GM18511 (cell line): ENCODE measurements around the gene NOS1.
"Not testable (repeated sequence)": the region's sequence is repeated elsewhere in the genome, so short reads cannot be mapped to it uniquely, and the experiment has no call there.

Experiments
- ATAC-seq: cut with Tn5 transposase; IDR thresholded peaks from one replicate; pipeline ENCODE4 v1.9.1; 2021; ENCODE audit warnings: mild to moderate bottlenecking, moderate library complexity; ENCODE audit not compliant: unreplicated experiment

NOS1 gene

GRCh38 chr12:117210266-117210918, 151.0 kb downstream of the NOS1 start:
- ATAC-seq: no peak

- no peak for ATAC-seq
Observed at GRCh38 chr12:117209626-117210025, 151.8 kb downstream of the NOS1 start.

GRCh38 chr12:117208811-117209455, 152.5 kb downstream of the NOS1 start:
- ATAC-seq: no peak

- no peak for ATAC-seq
Observed at GRCh38 chr12:117208206-117208605, 153.2 kb downstream of the NOS1 start.

GRCh38 chr12:117207675-117208074, 153.8 kb downstream of the NOS1 start:
- ATAC-seq: no peak

GRCh38 chr12:117202556-117202955, 158.9 kb downstream of the NOS1 start:
- no peak for ATAC-seq

- ATAC-seq: no peak
Observed at GRCh38 chr12:117202033-117202432, 159.4 kb downstream of the NOS1 start.

- not testable (repeated sequence) for ATAC-seq
Observed at GRCh38 chr12:117199956-117200744, 161.3 kb downstream of the NOS1 start.

GRCh38 chr12:117196334-117196733, 165.1 kb downstream of the NOS1 start:
- not testable (repeated sequence) for ATAC-seq

GRCh38 chr12:117195027-117195426, 166.4 kb downstream of the NOS1 start:
- not testable (repeated sequence) for ATAC-seq

- no peak for ATAC-seq
Observed at GRCh38 chr12:117193903-117194302, 167.5 kb downstream of the NOS1 start.

GRCh38 chr12:117192581-117192980, 168.8 kb downstream of the NOS1 start:
- not testable (repeated sequence) for ATAC-seq

- no peak for ATAC-seq
Observed at GRCh38 chr12:117192057-117192456, 169.4 kb downstream of the NOS1 start.

GRCh38 chr12:117190210-117190781, 171.1 kb downstream of the NOS1 start, which contains the start of gene FBXO21:
FBXO21 (minus strand) TSS chr12:117190470; CDS start chr12:117190456, 14 bp downstream.
- ATAC-seq: peak; percentile 91

GRCh38 chr12:117189725-117190209, 171.7 kb downstream of the NOS1 start:
- ATAC-seq: peak; percentile 47

GRCh38 chr12:117188961-117189724, 172.3 kb downstream of the NOS1 start:
- no peak for ATAC-seq

- ATAC-seq: no peak
Observed at GRCh38 chr12:117188121-117188665, 173.2 kb downstream of the NOS1 start.

GRCh38 chr12:117187421-117187820, 174.0 kb downstream of the NOS1 start:
- ATAC-seq: no peak

GRCh38 chr12:117182866-117183265, 178.6 kb downstream of the NOS1 start:
- no peak for ATAC-seq

GRCh38 chr12:117181468-117181843, 180.0 kb downstream of the NOS1 start:
- not testable (repeated sequence) for ATAC-seq
